ENCODE results near the gene IGF1R.
"Not testable (repeated sequence)": the region's sequence is repeated elsewhere in the genome, so short reads cannot be mapped to it uniquely, and the experiment has no call there.

IGF1R gene

GRCh38 chr15:98959640-98960007, 311.3 kb downstream of the IGF1R start:
- no peak for DNase-seq (ENCODE audit: low read depth in 2 of 2)

GRCh38 chr15:98960555-98961050, 312.3 kb downstream of the IGF1R start:
- DNase-seq (ENCODE audit: low read depth in 2 of 2) = no peak

GRCh38 chr15:98963444-98963843, 315.1 kb downstream of the IGF1R start:
- no peak for DNase-seq (ENCODE audit: low read depth in 2 of 2)

- no peak for DNase-seq (ENCODE audit: low read depth in 2 of 2)
These were observed 316.3 kb downstream of the IGF1R start for GRCh38 chr15:98964466-98965133.

- DNase-seq (ENCODE audit: low read depth in 2 of 2) = not testable (repeated sequence)
These were observed 316.8 kb downstream of the IGF1R start for GRCh38 chr15:98965134-98965491.

GRCh38 chr15:98965597-98965996, 317.3 kb downstream of the IGF1R start:
- no peak for DNase-seq (ENCODE audit: low read depth in 2 of 2)

- DNase-seq (ENCODE audit: low read depth in 2 of 2) = no peak
These were observed 317.9 kb downstream of the IGF1R start for GRCh38 chr15:98966091-98966787.

- DNase-seq (ENCODE audit: low read depth in 2 of 2) = no peak
These were observed 318.8 kb downstream of the IGF1R start for GRCh38 chr15:98967096-98967495.

- no peak for DNase-seq (ENCODE audit: low read depth in 2 of 2)
These were observed 319.6 kb downstream of the IGF1R start for GRCh38 chr15:98967916-98968315.

- DNase-seq (ENCODE audit: low read depth in 2 of 2) = no peak
These were observed 320.2 kb downstream of the IGF1R start for GRCh38 chr15:98968576-98968975.

- no peak for DNase-seq (ENCODE audit: low read depth in 2 of 2)
These were observed 320.9 kb downstream of the IGF1R start for GRCh38 chr15:98969126-98969735.

GRCh38 chr15:98970799-98971198, 322.5 kb downstream of the IGF1R start:
- no peak for DNase-seq (ENCODE audit: low read depth in 2 of 2)

- no peak for DNase-seq (ENCODE audit: low read depth in 2 of 2)
These were observed 328.2 kb downstream of the IGF1R start for GRCh38 chr15:98976500-98976899.

GRCh38 chr15:98977441-98977840, 329.1 kb downstream of the IGF1R start:
- DNase-seq (ENCODE audit: low read depth in 2 of 2) = no peak

GRCh38 chr15:98978153-98978552, 329.8 kb downstream of the IGF1R start:
- no peak for DNase-seq (ENCODE audit: low read depth in 2 of 2)

GRCh38 chr15:98980899-98981228, 332.5 kb downstream of the IGF1R start:
- DNase-seq (ENCODE audit: low read depth in 2 of 2) = no peak

- no peak for DNase-seq (ENCODE audit: low read depth in 2 of 2)
These were observed 333.7 kb downstream of the IGF1R start for GRCh38 chr15:98981851-98982722.

GRCh38 chr15:98983334-98983733, 335.0 kb downstream of the IGF1R start:
- DNase-seq (ENCODE audit: low read depth in 2 of 2) = no peak

GRCh38 chr15:98986281-98986680, 337.9 kb downstream of the IGF1R start:
- DNase-seq (ENCODE audit: low read depth in 2 of 2) = no peak

GRCh38 chr15:98994892-98995291, 346.6 kb downstream of the IGF1R start:
- DNase-seq (ENCODE audit: low read depth in 2 of 2) = no peak

- DNase-seq (ENCODE audit: low read depth in 2 of 2) = no peak
These were observed 347.8 kb downstream of the IGF1R start for GRCh38 chr15:98996169-98996568.

GRCh38 chr15:98996624-98997023, 348.3 kb downstream of the IGF1R start:
- no peak for DNase-seq (ENCODE audit: low read depth in 2 of 2)

All from stimulated activated CD4-positive, alpha-beta T cell treated with anti-CD3 and anti-CD28 coated beads, Interleukin-1b, Interleukin-23, amount 100 ng/mL, for 4 hours (primary cell).